ENCODE data around the gene CERK.

GRCh38 chr22:46640293-46641055 lies 97.6 kb downstream of the CERK start:
- TF ChIP-seq YY1 (IDR thresholded peaks at IDR 0.05; ENCODE audit: insufficient read depth, insufficient read length): no peak
- TF ChIP-seq ZNF274 (IDR thresholded peaks at IDR 0.05; ENCODE audit: low read depth, low read length): no peak
- TF ChIP-seq SUZ12 (IDR thresholded peaks at IDR 0.05; ENCODE audit: extremely low read depth, insufficient read depth, insufficient read length): no peak
